KMS-11 (cell line): Measurements from ENCODE around the gene KANSL1.

Source experiments
- H2AFZ ChIP-seq: fragments of 200-600 bp; sonication (generic); 2 replicates; pipeline ENCODE4 v1.6.1; 2016; ENCODE audit warnings: antibody characterized with exemption, mixed run types, low read depth
- H3K27ac ChIP-seq: fragments of 200-600 bp; sonication (generic); 2 replicates; pipeline ENCODE4 v1.6.1; 2016; ENCODE audit warnings: mild to moderate bottlenecking, mixed run types
- H3K27me3 ChIP-seq: fragments of 200-600 bp; sonication (generic); 2 replicates; pipeline ENCODE4 v1.6.1; 2017; ENCODE audit warnings: mild to moderate bottlenecking, low read depth, mixed run types, moderate library complexity; ENCODE audit not compliant: insufficient read depth
- H3K36me3 ChIP-seq: fragments of 200-600 bp; sonication (generic); 2 replicates; pipeline ENCODE4 v1.6.1; 2017; ENCODE audit warnings: mild to moderate bottlenecking, mixed run types; ENCODE audit not compliant: insufficient read depth
- H3K4me1 ChIP-seq: fragments of 200-600 bp; sonication (generic); 2 replicates; pipeline ENCODE4 v1.6.1; 2016; ENCODE audit warnings: mild to moderate bottlenecking, low read depth, mixed run types; ENCODE audit not compliant: poor library complexity, severe bottlenecking
- H3K4me2 ChIP-seq: fragments of 200-600 bp; sonication (generic); 2 replicates; pipeline ENCODE4 v1.7.0; 2016; ENCODE audit warnings: mild to moderate bottlenecking, mixed run types
- H3K4me3 ChIP-seq: fragments of 200-600 bp; sonication (generic); IDR thresholded peaks from 2 replicates; pipeline ENCODE4 v1.6.1; 2017; ENCODE audit warnings: low read depth, low read length, mixed read lengths; ENCODE audit not compliant: insufficient read depth
- H3K79me2 ChIP-seq: fragments of 200-600 bp; sonication (generic); 2 replicates; pipeline ENCODE4 v1.6.1; 2016; ENCODE audit warnings: low read depth, mixed run types; ENCODE audit not compliant: insufficient read depth
- H3K9ac ChIP-seq: fragments of 200-600 bp; sonication (generic); 2 replicates; pipeline ENCODE4 v1.6.1; 2016; ENCODE audit warnings: mild to moderate bottlenecking, mixed run types
- H4K20me1 ChIP-seq: fragments of 200-600 bp; sonication (generic); 2 replicates; pipeline ENCODE4 v1.6.1; 2016; ENCODE audit warnings: mild to moderate bottlenecking, mixed run types; ENCODE audit not compliant: insufficient read depth
- CTCF ChIP-seq: fragments of 200-600 bp; sonication (generic); conservative IDR thresholded peaks from 2 replicates; pipeline ENCODE4 v1.6.1; 2017; ENCODE audit warnings: low read depth, mild to moderate bottlenecking, antibody characterized with exemption, low read length, moderate library complexity, mixed read lengths

The KANSL1 gene

GRCh38 chr17:45994987-45995386 is 198.2 kb downstream of the KANSL1 start:
- Histone ChIP-seq H3K9ac (no peak overlapping the region), H3K27me3 (no peaks in the 10 kb centered on the region), H2AFZ (no peak overlapping the region), H3K36me3 (no peaks in the 10 kb centered on the region), H3K27ac (no peak overlapping the region), H3K4me1 (no peaks in the 10 kb centered on the region), H3K4me2 (no peak overlapping the region), H3K4me3 (no peak overlapping the region), H4K20me1 (no peaks in the 10 kb centered on the region), H3K79me2 (no peaks in the 10 kb centered on the region)
- no peak for TF ChIP-seq CTCF

- Histone ChIP-seq H3K4me2 (no peak overlapping the region), H3K27ac (no peak overlapping the region), H3K9ac (no peak overlapping the region), H2AFZ (no peak overlapping the region), H3K36me3 (no peaks in the 10 kb centered on the region), H4K20me1 (no peaks in the 10 kb centered on the region), H3K4me1 (no peaks in the 10 kb centered on the region), H3K79me2 (no peaks in the 10 kb centered on the region), H3K27me3 (no peaks in the 10 kb centered on the region), H3K4me3 (no peak overlapping the region)
- no peak for TF ChIP-seq CTCF
Observed at GRCh38 chr17:45993962-45994627, 199.1 kb downstream of the KANSL1 start.

- no peak overlapping the region for H2AFZ ChIP-seq
- H3K27me3 ChIP-seq = no peaks in the 10 kb centered on the region
- no peaks in the 10 kb centered on the region for H3K79me2 ChIP-seq
Observed at GRCh38 chr17:45992904-45993303, 200.3 kb downstream of the KANSL1 start.

DNA sequence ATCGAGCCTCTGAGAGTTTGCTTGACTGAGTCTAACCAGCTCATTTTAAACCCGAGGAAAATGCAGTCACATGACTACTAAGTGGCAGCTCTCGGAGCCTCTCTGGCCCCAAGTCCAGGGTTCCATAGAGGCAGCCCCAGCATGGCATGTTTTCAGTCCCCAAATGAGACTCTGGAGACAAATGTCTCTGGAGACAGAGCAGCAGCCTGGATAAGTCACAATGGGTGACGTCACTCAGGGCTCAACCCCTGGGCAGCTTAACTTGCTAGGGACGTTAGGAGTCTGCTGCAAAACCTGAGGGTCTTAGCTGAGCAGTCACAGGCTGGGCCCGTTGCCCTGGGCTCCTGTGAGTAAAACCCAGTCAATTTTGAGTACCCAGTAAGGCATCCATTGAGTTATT is 201.1 kb downstream of the KANSL1 start:
- H3K4me2 ChIP-seq = no peak overlapping the region
- no peaks in the 10 kb centered on the region for H3K4me1 ChIP-seq
- no peak overlapping the region for H3K4me3 ChIP-seq
- no peak overlapping the region for H3K27ac ChIP-seq
- no peak overlapping the region for H3K9ac ChIP-seq
- H3K27me3 ChIP-seq = no peaks in the 10 kb centered on the region
- no peaks in the 10 kb centered on the region for H3K36me3 ChIP-seq
- H3K79me2 ChIP-seq = no peaks in the 10 kb centered on the region
- no peaks in the 10 kb centered on the region for H4K20me1 ChIP-seq
- no peak for TF ChIP-seq CTCF
- H2AFZ ChIP-seq = no peak overlapping the region

More at GRCh38 chr17:45992904-45993303, 200.3 kb downstream of the KANSL1 start:
- H3K4me3 ChIP-seq = no peak overlapping the region
- no peaks in the 10 kb centered on the region for H3K4me1 ChIP-seq
- no peak overlapping the region for H3K4me2 ChIP-seq
- H3K36me3 ChIP-seq = no peaks in the 10 kb centered on the region
- TF ChIP-seq CTCF = no peak
- H3K9ac ChIP-seq = no peak overlapping the region
- no peaks in the 10 kb centered on the region for H4K20me1 ChIP-seq
- H3K27ac ChIP-seq = no peak overlapping the region
